ENCODE data around the gene CTBP1. TPM values are rescaled to one million over a fixed set of nuclear protein-coding genes. Genes with fewer than 3 reads are reported as not detected.
A peak's percentile ranks its signal among the peaks of the same experiment; 100 is the strongest.

CTBP1 gene
- total RNA-seq, 1 experiment from 2014 or later: 136 TPM

- H3K27ac Mint-ChIP-seq: no peak overlapping the region
- Histone ChIP-seq H2BK15ac (ENCODE audit: low read depth, low read length) (no peak overlapping the region), H2AK5ac (ENCODE audit: insufficient read length, low read length) (no peak overlapping the region), H4K20me1 (ENCODE audit: control insufficient read depth, insufficient read depth, insufficient read length) (no peaks in the 10 kb centered on the region), H3K56ac (ENCODE audit: insufficient read length, low read depth, low read length) (no peak overlapping the region), H3K18ac (ENCODE audit: insufficient read length, low read depth, low read length) (no peak overlapping the region), H3K27me3 (ENCODE audit: insufficient read depth, low read length) (peaks cover 34% of the 10 kb centered on the region; the same call in 1 of the 2 replicates), H2BK120ac (ENCODE audit: low read depth, low read length, poor library complexity, severe bottlenecking) (no peak overlapping the region), H3K4ac (ENCODE audit: low read depth, low read length) (no peak overlapping the region), H3K4me2 (ENCODE audit: insufficient read depth, insufficient read length, low read length) (no peak overlapping the region), H3K14ac (ENCODE audit: insufficient read depth, low read length) (no peak overlapping the region; the same call in 1 of the 2 replicates), H3K23me2 (ENCODE audit: insufficient read length, low read depth, low read length, poor library complexity, severe bottlenecking) (peaks cover 2% of the 10 kb centered on the region), H3K79me1 (ENCODE audit: insufficient read depth, low read depth, low read length, poor library complexity, severe bottlenecking) (no peaks in the 10 kb centered on the region), H3K4me1 (ENCODE audit: insufficient read depth, low read length) (no peaks in the 10 kb centered on the region), H2AFZ (ENCODE audit: low read length) (no peak overlapping the region), H3K23ac (ENCODE audit: insufficient read length, low read depth, low read length) (no peak overlapping the region), H3T11ph (ENCODE audit: low read length) (no peak overlapping the region), H3K27ac (ENCODE audit: insufficient read length, low read depth, low read length) (no peak overlapping the region), H2BK20ac (ENCODE audit: low read depth, low read length, poor library complexity, severe bottlenecking) (no peak overlapping the region), H3K9me3 (ENCODE audit: control insufficient read depth, low read depth, low read length) (no peaks in the 10 kb centered on the region), H4K8ac (replicated peaks; ENCODE audit: insufficient read length, low read depth, low read length) (no peak overlapping the region), H3K9ac (ENCODE audit: extremely low read depth, insufficient read length, low read length) (no peak overlapping the region), H4K5ac (ENCODE audit: insufficient read length, low read depth, low read length) (no peak overlapping the region), H2BK5ac (ENCODE audit: insufficient read length, low read length) (no peak overlapping the region), H2BK12ac (ENCODE audit: insufficient read length, low read depth, low read length) (no peak overlapping the region), H3K79me2 (ENCODE audit: insufficient read depth, low read length) (no peaks in the 10 kb centered on the region), H4K91ac (ENCODE audit: insufficient read length, low read depth, low read length) (no peak overlapping the region)
- peaks cover 0 to 2% (median 1%) of the 10 kb centered on the region in 3 experiments; a peak in 3 of 7 replicates for H3K36me3 Mint-ChIP-seq (ENCODE audit: insufficient read depth in 1 of 3, low read depth in 3 of 3)
- H3K4me3 Mint-ChIP-seq: peak overlapping the region; percentile 55 to 76
- H3K9me3 Mint-ChIP-seq: peaks cover 6 to 14% of the 10 kb centered on the region in 2 experiments
- WGBS (ENCODE audit: extremely low coverage, insufficient read length, low lambda C conversion rate): no CpG with 5 or more reads among the region's 24 CpGs
- TF ChIP-seq, protein P1, sequence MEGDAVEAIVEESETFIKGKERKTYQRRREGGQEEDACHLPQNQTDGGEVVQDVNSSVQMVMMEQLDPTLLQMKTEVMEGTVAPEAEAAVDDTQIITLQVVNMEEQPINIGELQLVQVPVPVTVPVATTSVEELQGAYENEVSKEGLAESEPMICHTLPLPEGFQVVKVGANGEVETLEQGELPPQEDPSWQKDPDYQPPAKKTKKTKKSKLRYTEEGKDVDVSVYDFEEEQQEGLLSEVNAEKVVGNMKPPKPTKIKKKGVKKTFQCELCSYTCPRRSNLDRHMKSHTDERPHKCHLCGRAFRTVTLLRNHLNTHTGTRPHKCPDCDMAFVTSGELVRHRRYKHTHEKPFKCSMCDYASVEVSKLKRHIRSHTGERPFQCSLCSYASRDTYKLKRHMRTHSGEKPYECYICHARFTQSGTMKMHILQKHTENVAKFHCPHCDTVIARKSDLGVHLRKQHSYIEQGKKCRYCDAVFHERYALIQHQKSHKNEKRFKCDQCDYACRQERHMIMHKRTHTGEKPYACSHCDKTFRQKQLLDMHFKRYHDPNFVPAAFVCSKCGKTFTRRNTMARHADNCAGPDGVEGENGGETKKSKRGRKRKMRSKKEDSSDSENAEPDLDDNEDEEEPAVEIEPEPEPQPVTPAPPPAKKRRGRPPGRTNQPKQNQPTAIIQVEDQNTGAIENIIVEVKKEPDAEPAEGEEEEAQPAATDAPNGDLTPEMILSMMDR (conservative IDR thresholded peaks at IDR 0.05): no peak
- no peak for DNase-seq
- H3K27me3 Mint-ChIP-seq (ENCODE audit: low read depth): peaks cover 85% of the 10 kb centered on the region
- peaks cover 4 to 7% of the 10 kb centered on the region in 2 experiments; a peak in 3 of 4 replicates for H3K4me1 Mint-ChIP-seq
Measured at GRCh38 chr4:1166509-1167243, 82.3 kb downstream of the CTBP1 start.

Data from H9 (cell line).